ENCODE data around the gene CSGALNACT2.
"Not testable (repeated sequence)": the region's sequence is repeated elsewhere in the genome, so short reads cannot be mapped to it uniquely, and the experiment has no call there.

Gene CSGALNACT2

DNA sequence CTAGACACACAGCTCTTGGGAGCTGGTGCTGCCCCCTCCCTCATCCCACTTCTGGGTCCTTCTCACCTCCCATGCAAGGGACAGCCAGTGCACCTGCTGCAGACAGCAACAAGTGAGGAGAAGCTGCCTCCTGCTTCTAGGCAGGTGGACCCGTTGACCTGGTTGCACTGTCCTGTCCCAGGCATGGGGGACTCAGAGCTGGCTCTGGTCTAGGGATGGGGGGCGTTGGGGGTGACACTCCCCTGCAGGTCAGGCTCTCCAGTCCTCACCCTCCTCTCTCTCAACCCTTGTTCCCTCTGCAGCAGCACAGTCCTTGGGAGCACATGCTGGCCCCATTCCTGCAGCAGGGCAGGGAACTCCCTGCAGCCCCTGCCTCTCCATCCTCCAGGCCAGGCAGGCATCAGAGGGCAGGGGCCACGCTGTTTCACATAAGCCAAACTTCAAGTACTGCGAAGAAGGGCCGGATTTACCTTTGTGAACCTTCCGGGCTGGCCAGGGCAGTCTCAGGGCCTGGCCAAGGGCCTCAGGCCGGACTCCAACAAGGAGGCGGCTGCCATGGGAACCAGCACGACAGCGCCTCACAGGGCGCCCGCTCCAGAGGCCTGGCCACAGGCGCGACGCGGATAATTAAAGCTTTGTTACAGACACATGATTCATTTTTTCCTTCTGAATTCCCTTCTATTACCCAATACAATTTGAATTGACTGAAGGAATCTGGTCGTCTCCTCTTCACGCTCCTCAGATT, 80.1 kb downstream of the CSGALNACT2 start:
- no peak for DNase-seq

DNA sequence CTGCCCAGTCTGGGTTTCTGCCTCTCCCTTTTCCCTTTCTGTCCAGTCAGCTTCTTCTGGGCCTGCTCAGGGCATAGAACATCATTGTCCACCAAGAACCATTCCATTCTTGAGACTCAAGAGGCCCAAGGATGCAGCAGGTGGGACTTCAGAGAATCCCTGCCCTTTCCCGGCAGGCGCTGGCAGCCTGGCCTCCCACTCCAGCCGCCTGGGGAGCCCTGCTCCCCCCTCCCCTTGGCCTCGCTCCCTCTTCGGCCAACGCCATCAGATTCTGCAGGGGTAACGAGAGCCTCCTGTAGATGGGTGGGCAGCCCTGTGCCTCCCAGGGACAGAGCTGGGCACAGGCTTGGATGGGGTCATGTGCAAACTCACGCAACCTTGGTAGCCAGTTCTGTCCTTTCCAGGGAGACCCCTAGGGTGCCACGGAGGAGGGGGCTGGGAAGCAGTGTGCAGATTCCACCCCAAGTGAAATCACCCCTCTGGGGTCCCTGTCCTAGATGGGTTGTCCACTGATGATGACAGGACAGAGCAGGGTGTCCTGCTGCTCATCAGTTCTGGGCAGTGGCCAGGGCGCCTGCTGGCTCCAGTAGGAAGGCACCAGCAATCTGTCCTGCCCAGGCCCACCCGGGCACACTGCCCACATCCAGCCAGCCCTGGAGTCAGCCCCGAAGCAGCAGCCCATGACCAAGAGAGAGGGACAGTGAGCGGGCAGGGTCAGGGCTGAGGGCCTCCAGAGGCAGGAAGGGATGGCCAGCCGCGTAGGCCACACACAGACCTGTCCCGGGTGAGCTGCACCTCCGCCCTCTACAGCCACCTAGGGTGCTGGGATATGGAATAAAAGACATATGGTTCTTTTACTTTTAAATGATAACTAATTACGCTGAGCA, 80.9 kb downstream of the CSGALNACT2 start:
- no peak for DNase-seq

DNA sequence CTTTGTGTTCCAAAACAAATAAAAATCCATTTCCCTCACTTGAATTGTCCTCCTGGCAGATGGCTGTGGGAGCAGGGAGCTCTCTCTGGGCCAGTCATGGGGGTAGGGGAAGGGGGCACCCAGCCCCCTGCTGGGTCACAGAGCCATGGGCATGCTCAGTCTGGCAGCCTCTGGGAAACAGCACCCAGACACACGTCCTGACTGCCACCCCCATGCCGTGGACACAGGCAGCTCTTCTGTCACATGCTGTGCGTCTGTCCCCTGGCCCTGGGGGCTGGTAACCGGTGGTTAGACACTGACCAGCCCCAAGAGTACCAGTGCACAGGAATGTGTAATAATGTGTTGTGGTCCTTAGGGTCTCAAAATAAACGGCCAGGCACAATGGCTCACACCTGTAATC, 81.6 kb downstream of the CSGALNACT2 start:
- DNase-seq = no peak

DNA sequence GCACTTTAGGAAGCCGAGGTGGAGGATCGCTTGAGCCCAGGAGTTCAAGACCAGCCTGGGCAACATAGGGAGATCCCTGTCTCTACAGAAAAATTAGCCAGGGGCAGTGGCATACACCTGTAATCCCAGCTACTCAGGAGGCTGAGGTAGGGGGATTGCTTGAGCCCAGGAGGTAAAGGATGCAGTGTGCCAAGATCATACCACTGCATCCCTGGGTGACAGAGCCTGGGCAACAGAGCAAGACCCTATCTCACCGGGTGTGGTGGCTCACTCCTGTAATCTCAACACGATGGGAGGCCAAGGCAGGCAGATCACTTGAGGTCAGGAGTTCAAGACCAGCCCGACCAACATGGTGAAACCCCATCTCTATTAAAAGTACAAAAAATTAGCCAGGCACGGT, 82.0 kb downstream of the CSGALNACT2 start:
- not testable (repeated sequence) for DNase-seq

DNA sequence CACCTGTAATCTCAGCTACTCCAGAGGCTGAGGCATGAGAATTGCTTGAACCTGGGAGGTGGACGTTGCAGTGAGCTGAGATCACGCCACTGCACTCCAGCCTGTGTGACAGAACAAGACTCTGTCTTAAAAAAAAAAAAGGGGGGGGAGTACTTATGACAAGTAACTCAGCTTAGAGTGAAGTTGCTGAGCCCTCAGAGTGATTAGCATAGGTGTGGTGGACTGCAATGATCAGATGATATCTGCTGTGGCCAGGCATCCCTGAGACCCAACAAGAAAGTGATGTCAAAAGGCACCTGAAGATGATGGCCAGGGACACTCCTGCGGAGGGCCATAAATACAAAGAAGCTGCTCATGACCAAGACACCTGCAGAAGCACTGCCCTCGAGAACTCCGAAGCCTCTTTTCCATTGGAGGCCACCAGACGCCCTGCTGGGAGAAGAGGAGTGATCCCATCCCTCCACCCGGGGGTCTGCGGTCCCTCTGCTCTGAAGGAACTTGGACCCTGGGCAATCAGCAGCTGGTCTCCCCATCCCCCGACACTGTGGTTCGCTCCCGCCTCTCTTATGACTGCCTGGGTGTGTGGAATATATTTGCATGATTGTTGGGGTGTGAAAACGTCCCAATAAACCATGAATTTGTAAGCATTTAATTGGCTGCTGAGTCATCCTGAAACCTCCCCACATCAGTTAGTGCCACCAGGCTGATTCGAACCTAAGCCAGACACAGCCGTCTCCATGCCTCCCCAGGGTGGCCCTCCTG, 82.6 kb downstream of the CSGALNACT2 start:
- no peak for DNase-seq

DNA sequence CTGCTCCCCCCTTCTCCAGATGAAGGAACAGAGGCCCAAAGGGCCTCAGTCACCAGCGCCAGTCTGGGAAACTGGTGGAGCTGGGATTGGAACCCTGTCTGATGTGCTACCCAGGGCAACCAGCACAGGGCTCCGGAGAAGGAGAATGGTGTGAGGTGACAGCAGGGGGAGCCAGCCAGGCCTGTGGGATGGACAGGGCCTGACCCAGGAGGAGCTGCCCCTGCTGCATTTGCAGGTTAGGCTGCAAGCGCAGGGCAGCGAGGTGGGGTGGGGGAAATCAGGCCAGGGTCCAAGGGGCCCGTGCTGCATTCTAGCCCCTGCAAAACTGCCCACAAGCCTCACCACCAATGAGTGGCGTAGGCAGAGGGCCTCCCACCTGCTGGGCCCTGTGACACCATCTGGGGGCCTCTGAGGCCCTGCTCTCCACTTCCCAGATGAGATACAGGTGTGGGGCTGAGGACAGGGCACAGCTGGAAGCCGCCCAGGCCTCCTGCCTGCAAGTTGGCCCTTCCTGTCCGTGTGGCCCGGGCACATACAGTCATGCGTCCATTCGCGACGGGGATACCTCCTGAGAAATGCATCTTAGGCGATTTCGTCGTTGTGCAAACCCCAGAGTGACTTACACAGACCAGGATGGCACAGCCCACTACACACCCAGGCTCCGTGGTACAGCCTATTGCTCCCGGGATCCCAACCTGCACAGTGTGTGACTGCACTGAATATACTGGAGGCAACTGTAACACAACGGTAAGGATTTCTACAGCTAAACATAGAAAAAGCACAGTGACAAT, 83.4 kb downstream of the CSGALNACT2 start:
- DNase-seq = no peak

DNA sequence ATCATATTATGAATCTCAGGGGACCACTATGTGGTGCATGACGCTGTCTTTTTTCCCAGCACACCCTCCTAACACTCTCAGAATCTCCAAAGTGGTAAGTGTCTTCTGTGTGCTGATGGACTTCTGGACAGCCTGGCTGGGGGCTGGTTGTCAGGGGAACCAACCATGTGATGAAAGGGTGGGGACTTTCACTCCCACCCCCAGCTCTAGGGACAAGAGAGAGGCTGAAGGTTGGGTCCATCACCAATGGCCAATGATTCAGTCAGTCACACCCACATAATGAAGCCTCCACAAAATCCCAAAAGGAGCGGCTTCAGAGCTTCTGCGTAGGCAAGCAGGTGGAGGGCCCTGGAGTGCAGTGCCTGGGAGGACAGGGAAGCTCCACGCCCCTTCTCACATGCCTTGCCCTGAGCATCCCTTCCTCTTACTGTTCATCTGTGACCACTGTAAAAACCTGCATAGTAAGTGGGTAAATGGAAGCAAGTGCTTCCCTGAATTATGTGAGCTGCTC, 84.0 kb downstream of the CSGALNACT2 start:
- no peak for DNase-seq

DNA sequence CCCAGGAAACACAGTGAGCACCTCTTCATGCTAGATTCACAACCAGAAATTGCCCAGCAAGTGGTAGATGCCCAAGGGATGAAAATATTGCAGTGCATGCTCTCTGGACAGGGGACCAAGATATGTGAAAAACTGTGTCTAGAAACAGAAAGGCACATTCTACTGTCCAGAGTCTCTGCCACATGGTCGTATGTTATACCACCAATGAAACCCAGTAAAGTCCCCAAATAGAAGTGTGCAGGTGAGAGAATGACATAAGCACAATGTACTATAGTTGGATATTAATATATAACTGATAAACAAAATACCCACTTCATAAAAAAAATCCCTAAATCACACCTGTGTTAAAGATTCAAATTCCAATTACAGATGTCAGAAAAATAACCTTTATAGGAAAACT, 84.8 kb downstream of the CSGALNACT2 start:
- DNase-seq = no peak

DNA sequence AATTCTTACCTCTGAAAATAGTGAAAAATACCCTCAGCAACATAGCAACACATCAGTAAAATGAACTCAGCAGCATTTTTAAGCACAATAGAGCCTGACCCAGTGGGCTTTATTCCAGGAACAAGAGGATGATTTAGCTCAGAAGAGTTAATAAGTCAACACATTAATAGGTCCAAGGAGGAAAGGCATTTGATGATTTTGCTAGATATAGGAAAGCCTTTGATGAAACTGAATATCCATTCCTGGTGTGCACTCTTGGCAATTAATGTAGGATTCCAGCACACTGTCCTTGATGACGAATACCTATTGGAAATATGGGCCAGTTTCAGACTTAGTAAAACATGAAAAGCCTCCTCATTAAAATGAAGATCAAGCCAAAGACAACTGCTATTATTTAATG, 86.1 kb downstream of the CSGALNACT2 start:
- no peak for DNase-seq

DNA sequence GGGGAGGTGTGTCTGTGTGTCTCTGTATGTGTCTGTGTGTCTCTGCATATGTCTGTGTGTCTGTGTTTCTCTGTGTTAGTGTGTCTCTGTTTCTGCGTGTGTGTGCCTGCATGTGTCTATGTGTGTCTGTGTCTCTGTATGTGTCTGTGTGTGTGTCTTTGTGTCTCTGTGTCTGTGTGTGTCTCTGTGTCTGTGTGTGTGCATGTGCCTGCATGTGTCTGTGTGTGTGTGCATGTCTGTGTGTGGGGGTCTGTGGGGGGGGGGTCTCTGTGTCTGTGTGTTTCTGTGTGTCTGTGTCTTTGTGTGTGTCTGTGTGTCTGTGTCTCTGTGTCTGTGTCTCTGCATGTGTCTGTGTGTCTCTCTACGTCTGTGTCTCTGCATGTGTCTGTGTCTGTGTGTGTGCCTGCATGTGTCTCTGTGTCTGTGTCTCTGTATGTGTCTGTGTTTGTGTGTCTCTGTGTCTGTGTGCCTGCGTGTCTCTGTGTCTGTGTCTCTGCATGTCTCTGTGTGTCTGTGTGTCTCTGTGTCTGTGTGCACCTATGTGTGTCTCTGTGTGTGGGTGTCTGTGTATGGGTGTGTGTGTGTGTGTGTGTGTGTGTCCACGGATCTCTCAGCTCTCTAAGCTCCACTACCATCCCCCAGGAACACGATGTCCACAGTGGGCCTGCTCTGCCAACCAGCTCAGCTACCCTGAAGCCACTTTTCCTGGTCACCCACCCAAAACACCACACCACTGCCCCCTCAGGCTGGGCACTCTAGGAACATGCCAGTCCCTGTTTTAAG, 87.0 kb downstream of the CSGALNACT2 start:
- DNase-seq = no peak

DNA sequence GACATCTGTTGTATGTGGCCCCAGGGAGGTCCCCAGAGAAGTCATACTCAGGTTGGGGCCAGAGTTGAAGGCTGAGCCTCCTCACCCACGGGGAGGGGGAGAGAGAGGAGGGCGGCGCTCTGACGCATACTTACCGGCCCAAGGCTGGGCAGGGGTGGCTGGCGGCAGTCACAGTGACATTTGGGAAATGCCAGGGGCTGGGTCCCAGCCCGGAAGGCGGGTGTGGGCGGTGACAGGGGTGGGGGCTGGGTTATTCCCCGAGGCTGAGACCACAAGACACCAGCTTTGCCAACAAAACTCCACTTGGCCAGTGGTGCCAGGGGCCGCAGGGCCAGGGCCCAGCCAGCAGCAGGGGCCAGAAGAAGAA, 87.5 kb downstream of the CSGALNACT2 start:
- peak; percentile 41 for DNase-seq

DNA sequence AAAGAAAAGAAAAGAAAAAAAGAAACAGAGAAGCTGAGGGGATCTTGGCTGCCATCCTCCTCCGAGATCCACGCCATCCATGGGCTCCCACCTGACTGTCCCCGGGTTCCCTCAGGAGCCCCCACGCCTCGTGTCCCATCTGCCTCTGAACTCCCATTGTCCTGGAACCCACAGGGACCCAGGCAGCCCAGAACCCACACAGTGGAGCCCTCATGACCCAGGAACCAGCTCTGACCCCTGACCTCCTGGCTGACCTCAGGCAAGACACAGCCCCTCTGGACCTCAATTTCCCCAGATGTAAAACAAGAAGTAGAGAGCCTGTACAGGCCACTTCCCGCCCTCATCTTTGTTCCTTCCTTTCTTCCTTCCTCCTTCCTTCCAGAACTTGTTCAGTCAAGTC, 88.2 kb downstream of the CSGALNACT2 start:
- DNase-seq = no peak

DNA sequence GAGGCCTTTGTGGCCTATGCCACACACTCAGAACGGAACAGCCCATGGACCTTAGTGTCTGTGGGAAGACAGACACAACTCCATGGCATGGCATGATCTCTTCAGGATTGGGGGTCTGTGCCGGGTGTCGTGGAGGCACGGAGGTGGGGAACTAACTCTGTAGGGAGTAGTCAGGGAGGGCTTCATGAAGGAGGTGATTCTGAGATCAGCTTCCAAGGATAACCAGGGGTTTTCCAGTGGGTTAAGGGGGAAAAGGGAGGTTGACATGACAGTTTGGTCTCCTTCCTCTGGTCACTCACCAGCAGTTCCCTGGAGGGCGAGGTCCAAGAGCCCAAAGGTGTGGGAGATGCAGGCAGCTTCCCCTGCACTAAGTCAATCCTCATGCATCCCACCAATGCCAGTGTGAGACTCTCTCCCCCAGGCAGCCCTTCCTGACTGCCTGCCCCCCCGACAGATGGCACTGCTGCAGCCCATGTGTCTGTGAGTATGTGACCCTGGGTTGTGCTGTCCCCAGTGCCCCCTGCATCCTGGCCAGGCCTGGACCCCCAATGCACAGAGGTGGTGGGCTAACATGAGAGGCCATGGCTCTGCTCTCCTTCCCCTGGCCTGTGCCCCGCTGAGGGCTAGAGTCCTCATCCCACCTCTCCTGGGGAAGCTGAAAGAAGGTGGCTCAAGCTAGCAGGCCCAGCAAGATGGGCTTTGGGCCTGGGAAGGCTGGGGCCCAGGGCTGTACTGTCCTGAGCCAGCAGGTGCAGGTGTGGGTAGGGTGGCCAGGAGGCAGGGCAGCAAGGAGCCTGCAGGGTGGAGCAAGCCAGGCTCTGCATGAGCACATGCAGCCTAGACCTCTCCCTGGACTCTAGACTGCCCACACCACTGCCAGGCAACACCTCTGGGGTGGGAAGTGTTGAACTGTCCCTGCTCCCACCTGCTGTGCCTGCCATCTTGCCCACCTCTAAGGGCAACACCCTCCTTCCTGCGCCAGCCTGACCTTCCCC, 88.9 kb downstream of the CSGALNACT2 start:
- DNase-seq = no peak

DNA sequence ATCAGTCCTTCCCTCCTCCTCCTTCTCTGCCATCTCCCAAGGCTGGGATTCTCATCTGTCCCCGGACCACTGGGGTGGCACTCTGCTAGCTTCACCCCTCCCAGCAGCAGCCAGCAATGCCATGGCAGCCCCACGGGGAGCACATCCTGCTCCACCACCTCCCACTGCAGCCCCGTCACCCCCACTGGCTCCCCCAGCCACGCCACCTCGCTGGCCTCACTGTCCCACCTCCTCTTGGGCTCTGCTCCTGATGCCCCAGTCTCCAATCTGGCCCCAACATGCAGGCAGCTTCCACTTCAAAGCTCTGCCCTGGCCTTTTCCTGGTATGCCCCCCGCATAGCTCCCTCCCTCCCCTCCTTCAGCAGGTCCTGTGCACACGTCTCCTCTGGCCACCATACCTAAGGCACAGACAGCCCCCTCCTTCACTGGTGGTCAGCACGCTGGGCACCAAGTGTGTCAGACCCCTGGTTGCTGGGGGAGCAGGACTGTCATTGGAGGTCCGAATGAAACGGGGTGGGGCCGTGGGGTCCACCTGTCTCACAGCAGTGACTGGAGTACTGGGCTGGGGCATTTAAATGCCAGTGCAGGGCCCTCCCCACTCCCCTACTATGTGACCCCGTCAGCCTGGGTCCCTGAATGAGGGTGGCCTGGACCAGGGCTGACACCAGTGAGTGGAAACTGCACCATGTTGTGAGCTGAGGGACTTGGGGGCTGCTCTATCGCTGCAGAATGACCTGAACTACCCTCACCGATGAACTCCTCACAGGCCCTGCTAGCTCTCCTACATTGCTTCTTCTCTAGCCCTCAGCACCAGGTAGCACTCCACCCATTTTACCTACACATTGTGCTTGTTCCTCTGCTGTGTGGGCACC, 89.9 kb downstream of the CSGALNACT2 start:
- no peak for DNase-seq

DNA sequence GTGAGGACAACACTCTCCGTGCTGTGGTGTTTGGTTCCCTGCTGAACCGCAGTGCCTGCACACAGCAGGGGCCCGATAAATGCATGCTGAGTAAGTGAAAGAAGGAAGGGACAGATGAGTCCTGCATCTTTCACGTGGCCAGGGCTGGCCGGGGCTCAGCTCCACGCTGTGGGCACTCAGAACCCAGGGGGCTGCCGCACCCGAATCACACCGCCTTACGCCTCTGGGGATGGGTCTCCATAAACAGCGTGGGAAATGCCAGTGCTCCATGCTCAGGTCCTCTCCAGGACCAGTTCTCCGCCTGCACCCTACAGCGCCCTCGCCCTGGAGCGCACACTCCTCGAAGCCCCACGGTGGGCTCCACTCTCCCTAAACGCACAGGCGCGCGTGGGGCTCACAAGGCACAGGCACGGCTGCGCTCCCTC, 90.5 kb downstream of the CSGALNACT2 start:
- no peak for DNase-seq

DNA sequence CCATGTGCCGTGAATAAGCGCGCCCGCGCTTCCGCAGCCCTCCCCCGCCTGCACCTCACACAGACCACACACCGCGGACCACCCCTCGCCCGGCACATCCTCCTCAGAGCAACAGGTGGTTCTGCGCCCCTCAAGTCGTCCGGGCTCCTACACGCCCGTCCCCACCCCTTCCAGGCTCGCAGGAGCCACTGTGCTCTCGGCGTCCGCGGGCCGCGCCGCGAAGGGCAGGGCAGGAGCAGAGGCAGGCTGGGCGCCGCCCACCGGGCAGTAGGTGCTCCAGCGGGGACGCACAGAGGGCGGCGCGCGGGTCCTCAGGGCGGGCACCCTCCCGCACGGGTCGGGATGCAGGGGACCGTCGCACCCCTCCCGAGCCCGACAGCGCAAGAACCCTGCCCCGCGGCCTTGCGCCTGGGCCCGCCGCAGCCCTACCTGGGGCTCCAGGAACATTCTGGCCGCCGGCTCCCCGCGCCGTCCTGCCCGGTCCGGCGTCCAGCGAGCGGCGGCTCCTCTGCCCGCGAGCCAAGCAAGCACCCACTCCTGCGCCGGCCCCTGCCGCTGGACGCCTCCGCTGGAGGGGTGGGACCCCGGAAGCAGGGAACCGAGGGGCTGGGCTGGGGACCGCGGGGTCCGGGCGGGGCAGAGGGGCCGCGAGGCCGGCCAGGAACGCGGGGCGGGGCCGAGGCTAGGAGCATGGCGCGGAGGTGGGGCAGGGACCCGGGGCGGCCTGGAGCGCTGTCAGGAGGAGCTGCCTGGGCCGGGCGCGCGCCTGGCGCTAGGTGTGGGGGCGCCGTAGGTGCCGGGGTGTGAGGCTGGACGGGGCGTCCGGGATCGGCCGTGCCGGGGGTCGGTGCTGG, 91.2 kb downstream of the CSGALNACT2 start:
- DNase-seq = peak; percentile 33

DNA sequence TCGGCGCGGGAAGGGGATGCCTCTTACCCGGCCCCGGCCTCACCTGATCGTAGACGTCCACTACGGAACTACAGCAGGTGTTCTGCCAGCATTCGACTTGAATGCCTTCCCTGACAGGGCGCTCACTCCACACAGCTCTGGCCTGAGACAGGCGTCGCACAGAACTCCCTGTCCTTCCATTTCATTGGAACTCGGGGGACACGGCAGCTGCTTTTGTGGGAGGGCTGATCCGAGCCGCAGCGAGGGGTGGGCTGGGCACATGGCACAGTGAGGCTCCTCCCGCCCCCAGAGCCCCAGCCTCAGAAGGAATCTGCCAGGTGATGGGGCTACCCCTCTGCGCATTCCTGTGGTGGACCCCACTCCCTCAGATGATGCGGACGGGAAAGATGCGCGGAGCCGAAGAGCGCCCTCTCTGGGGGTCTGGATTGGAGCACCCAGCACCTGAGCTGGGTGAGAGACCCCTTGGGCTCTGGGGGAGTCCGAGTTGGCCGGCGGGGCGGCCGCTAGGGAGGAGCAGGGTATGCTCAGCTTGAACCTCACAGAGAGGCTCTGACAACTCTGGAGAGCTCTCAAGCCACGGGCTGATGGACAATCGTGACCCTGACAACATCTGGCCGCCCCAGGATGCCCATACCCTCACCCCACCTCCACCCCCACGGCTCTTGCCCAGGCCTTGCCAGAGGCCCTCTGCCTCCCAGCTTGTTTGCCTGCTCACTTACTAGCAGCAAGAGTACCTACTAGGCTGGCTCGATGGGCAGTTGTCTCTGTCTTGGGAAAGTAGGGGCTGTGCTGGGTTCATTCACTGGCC, 92.1 kb downstream of the CSGALNACT2 start:
- DNase-seq = no peak
